SK-N-DZ (cell line): ENCODE data around the gene AGBL4.
A peak's percentile ranks its signal among the peaks of the same experiment; 100 is the strongest.

Experiments used
- DNase-seq: peaks from one replicate; pipeline ENCODE4 v3.0.0-alpha.2; 2015; ENCODE audit warnings: low spot score

The AGBL4 gene

DNA sequence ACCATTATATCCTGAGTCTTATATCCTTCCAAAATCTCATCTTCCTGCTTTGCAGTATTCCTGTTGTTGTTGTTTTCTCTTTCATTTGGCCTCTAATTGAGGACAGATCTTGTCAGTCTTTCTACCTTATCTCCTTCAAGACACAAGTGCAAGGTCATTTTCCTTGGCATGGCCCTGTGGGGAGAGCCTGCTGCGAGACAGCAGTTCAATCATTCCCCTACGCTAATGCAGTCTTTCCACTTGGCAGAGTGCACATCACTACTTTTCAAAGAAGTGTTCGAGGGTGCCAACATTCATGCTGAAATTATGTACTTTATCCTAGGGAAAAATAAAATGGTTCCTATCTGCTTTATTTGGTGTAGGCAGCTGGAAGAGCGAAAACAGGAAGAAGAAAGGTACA, 1421.4 kb downstream of the AGBL4 start:
- DNase-seq = no peak

DNA sequence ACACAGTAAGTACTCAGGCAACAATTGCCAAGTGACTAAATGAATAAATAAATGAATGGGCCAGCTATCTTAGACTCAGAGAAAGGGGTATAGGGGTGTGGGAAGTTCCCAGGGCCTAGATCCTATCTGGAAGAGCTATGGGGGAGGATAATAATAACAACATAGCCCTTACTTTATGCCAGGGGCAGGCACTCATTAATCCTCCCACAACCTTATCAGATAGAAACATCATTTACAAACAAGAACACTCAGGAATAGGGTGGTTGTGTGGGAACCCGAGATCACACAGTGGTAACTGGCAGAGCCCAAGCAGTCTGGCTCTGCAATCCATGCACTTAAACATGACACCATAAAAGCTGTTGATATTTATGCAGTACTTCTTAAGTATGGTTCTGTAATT, 1423.6 kb downstream of the AGBL4 start:
- DNase-seq = no peak

DNA sequence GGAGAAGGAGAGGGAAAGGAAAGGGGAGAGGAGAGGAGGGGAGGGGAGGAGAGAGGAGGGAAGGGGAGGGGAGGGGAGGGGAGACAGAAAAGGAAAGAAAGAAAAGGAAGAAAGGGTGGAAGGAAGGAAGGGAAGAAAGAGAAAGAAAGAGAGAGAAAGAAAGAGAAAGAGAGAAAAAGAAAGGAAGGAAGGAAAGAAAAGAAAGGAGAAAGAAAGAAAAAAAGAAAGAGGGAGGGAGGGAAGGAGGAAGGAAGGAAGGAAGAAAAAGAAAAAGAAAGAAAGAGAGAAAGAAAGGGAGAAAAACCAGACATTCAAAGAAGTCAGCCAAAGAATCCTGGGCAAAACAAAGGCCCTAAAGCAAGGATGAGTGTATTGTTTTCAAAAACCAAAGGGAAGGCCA, 1426.1 kb downstream of the AGBL4 start:
- DNase-seq = no peak

DNA sequence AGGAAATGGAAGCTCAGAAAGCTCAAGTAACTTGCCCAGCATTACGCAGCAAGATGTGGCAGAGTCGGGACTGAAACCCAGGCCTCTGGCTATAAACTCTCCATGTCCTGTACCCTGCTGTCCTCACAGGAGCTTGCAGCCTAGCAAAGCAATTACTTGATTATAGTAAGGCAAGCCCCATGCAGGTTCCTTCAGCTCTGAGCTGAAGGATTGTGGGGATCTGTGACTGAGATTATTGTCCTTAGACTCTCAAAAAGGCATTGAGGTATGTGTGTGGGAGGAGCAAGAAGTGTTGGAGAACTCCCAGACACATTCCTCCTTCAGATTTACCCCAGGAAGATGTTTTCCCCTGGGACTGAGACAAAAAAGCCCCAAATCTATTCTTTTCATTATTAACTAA, 1427.7 kb downstream of the AGBL4 start:
- no peak for DNase-seq

DNA sequence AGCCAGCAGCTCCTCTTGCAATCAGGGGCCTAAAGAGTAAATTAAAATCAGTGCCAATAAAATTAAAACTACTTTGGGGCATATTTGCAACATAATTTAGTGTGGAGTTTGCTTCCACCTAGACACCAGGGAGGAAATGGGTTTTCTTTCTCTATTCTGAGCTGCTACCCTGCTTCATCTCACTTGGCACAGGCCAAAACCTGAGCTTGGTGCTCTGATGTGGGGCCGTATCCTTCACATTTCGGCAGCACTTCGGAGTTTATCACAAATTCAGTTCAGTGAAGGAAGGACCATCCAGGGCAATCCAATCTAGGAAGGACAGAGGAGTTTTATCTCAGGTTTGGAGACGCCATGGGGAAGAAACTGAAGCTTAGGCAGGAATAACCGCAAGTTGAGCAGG, 1428.1 kb downstream of the AGBL4 start:
- DNase-seq = no peak

DNA sequence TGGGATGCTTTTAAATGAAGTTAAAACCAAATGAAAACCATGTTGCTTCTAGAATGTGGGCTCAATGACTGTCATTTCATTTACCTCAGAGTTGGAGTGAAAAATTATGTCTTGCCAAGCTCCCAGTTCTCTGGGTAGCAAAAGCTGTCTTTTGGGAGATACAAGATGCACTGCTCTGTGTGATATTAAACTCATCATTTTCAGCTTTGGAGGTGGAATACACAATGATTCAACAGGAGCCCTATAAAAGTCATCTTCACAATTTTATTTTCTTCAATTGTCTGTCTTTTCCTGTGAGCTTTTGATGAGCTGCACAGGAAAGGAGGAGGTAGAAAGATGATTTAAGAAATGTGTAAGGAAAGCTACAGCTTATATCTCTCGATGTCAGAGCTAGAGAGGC, 1431.4 kb downstream of the AGBL4 start:
- no peak for DNase-seq

DNA sequence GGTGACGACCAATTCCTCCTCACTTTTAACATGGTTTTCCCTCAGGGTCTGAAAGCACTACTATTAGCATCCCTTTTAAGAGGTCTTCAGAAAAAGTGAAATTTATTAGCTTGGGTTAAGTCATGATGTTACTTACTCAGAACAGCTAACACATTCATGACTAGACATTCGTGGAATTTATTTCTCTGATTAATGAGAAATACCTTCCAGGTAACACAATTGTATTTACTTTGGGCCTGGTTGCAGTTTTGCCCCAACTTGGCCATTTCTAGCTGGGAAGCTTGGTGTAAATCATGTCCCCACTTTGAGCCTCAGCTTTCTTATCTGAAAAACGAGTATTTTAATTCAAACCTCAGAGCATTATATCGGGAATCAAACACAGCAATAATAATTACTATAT, 1432.6 kb downstream of the AGBL4 start:
- no peak for DNase-seq

DNA sequence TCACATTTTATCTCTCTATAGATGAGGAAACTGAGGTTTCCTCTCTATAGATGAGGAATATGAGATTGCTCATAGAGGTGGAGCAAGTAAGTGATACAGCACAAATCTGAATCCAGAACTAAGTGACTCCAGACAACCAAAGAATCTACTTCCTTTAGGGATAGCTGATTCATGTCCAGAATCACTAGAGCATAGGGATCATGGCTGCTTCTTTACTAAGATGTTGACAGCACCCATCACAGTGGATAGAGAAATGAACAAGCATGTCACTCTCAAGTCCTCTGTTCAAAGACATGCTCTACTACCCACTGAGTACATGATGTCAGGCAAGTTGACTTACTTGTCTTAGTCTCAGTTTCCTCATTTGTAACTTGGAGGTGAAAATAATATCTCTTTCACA, 1435.7 kb downstream of the AGBL4 start:
- DNase-seq = no peak

DNA sequence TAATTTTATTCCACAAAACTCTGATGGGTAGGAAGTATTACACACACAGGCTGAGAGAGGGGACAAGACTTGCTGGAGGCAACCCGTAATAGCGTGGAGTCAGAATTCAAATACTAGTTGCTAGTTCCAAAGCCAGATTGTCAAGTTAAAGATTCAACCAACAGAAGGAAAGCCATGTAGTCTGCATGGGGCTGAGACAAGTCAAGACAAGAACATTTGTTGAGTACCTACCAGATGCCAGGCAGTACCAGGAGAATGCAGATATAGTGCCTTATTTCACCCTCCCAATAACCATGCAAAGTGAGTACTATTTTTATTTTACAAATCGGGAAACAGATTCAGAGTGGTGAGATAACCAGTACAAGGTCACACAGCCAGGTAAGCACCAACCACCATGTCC, 1441.3 kb downstream of the AGBL4 start:
- no peak for DNase-seq

DNA sequence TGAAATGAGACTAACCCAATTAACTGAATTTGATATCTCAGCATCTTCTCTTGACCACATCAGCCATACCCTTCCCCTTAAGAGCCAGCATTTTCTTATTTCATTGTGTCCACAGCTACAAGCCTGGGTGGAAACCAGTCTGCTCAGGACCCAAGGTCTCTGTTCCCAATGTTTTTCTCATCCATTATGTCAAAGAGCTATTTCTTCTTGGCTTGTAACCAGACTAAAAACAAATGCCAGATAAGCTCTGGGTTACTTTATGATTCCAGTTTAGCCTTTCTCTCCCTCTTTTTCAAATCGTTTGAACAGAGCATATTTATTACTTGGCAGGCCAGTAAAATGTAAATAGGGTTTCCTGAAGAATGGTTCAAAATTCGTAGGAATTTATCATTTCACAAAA, 1442.5 kb downstream of the AGBL4 start:
- peak; percentile 26 for DNase-seq

DNA sequence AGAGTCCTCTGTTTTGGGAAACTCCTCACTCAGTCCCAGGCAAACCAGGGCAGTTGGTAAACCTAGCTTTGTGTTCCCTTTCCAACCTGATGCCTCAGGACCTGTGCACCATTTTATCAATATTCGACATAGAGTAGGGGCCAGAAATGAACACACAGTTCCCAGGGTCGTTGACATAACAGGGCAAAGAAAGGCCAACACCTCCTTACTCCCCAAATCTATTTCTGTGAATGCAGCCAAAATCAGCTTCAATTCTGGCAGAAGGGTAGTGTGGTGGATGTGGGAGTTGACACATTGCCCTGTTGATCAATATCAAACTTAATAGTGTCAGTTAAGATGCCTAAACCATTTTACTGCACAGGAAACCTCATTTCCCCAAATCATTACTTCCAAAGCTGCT, 1447.2 kb downstream of the AGBL4 start:
- no peak for DNase-seq

DNA sequence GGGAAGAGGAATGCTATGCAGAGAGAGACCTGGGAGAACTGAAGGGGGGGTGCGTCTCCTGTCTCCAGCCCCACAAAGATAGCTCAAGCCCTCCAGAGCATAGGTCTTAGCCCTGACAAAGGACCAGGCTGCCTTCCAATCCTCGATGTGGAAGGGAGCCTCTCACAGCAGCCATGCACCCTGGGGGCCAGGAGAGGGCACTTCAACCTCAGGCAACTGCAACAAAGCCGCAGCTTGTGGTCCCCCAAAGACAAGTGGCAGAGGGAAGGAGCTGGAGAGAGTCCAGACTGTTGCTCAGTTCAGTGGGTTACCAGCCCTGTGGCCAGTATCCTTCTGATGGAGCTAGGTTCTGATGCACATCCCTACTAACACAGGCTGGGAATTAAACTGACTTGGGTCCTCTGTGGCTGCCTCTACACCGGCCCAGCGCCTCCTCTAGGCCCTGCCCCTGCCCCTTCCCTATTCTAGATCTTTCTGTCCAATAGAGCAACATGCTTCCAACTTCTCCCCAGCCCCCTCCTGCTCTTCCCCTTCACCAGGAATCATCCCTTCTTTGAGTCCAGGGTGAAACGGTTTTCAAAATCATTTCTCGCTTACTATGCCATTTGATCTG, 1451.0 kb downstream of the AGBL4 start:
- DNase-seq = peak; percentile 86

DNA sequence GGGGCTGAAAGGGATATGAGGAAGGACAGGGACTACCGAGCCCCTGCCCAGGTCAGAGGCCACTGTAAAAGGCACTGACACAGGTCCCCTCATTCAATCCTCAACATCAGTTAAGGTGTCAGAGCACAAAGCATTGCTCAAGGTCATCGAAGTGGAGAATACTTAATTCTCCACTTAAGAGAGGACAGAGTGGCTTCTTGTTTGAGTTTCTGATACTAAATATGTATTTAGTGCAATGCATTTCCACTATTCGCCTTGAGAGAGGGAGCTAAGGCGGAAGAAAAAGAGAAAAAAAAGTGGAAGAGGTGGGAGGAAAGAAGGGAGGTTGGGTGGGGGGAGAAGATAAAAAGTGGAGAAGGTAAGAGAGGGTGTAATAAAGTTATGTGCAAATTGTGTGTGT, 1451.6 kb downstream of the AGBL4 start:
- no peak for DNase-seq

DNA sequence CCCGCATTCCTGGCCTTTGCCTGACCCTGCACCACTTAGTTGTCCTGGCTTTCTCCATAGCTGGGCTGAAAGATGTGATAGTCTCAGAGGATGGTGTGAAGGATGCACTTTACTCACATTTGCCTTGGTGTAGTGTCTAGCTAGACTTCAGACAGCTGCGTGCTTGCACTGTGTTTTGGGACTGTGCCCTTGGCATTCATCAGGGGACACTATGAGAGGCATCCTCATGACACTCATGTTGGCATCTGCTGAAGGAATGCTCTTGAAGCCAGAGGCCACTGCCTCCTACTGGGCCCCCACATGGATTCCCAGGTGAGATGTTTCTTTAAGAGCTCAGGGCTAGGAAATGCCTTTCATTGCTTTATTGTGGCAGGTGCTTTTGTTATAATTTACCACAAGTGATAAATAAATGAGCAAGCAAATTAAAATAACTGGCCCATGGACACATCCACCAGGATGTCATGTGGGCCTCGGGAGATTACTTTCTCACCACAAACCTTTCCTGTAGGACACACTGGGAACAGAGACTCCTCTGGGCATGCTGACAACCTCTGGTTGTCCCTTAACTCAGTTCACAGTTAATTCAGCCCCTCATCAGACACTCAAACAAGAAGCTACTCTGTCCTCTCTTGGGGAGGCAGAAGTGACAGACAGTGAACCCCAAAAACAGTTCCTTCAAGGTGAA, 1452.3 kb downstream of the AGBL4 start:
- DNase-seq = no peak

DNA sequence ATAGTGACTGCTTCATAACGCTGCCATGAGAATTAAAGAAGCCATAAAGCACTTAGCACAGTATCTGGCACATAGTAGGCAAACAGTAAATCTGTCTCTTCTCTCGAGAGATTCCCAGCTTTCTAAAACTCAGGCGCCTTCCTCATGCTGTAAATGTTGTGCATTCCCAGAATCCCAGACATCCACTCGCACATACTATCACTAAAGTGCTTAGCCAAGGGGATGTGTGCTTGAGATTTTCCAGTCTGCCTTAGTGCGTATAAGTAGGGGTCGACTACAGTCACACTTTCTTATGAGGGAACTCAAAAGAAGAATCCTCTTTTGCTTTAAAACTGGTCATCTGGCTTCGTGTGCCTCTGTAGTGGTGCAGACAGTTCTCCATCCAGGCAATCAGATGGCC, 1453.2 kb downstream of the AGBL4 start:
- DNase-seq = no peak

DNA sequence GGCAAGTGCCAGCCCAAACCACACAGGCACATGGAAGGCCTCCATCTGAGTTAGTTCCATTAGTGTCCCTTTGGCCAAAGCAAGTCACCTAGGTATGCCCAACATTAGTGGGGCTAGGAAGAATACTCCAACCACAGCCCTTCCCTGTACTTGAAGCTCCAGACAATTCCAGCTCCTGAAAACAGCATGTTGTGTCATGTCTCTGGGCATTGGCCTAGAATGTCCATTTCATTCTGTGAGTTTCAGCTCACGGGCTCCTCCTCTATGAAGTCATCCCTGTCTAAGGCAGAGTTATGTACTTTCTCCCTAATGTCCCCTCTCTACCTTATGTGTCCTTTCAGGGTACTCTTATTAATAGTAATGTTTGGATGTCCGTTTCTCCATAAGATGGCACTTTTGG, 1455.3 kb downstream of the AGBL4 start:
- no peak for DNase-seq

DNA sequence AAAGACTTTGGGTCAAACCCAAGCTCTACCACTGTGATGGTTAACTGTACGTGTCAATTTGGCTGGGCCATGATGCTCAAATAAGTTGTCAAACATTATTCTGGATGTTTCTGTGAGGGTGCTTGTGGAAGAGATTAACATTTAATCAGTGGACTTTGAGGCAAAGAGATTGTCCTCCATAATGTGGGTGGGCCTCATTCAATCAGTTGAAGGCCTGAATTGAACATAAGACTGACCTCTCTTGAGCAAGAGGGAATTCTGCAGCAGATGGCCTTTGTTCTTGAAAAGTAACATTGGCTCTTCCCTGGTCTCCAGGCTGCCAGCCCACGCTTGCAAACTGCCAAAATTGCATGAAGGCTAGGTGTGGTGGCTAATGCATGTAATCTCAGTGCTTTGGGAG, 1457.3 kb downstream of the AGBL4 start:
- DNase-seq = no peak

DNA sequence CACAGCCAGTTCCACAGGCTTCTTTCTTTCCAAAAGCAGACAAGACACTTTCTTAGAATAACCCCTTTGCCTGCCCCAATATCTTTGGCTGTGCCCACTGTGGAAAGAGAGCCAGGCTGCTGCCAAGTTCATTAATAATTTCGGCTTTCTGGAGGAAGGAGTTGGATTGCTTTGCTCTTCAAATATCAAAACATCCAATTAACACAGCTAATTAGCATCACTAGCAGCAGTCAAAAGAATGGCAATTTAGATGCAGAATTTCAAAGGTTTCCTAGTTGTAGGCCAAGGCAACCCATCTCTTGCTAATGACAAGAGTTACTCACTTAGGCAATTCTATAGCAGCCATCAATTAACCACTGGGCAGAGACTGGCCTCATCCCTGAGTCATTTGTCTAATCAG, 1460.7 kb downstream of the AGBL4 start:
- DNase-seq = no peak

DNA sequence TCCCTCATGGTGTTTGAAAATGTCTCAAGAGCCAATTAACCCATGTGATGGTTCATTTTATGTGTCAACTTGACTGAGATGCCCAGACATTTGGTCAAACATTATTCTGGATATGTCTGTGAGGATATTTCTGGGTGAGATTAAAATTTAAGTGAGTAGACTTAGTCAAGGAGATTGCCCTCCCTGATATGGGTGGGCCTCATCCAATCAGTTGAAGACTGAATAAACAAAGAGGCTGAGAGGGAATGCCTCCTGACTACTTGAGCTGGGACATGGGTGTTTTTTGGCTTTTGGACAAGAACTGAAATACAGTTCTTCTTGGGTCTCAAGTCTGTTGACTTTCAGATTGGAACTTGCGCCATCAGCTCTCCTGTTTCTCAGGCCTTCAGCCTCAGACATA, 1462.3 kb downstream of the AGBL4 start:
- no peak for DNase-seq

DNA sequence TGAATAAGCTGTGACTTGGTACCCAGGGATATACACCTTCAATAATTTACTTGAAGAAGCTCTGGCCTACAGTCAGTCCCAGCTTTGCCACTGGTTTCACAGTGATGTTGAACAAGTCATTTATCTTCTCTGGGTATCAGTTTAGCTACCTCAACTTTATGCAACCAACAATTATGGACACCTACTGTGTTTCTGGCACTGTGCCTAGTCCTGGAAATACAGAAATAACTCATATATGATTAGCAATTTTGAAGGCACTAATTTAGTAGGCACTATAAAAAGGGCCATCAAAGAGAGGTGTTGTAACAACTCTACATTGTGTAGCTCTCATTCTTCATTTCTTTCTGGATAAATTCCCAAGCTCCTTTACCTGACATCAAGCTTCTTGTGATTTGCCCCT, 1463.2 kb downstream of the AGBL4 start:
- DNase-seq = no peak

DNA sequence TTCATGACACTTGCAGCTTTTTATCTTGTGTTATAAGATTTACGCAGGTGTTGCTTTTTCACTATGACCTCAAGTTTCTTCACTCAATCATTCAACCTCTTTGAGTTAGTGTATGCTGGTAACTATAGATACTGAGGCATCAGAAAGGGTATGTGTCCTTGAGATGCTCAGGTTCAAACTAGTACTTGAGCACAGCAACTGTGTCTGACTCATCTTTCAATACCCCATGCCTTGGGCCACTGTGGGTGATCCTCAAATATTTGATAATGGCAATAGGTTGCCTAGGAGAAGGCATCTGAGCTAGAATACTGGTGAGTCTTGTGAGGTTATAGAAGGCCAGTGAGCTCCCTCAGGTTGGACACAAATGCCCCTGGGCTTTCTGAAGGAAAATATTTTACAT, 1463.6 kb downstream of the AGBL4 start:
- DNase-seq = no peak

DNA sequence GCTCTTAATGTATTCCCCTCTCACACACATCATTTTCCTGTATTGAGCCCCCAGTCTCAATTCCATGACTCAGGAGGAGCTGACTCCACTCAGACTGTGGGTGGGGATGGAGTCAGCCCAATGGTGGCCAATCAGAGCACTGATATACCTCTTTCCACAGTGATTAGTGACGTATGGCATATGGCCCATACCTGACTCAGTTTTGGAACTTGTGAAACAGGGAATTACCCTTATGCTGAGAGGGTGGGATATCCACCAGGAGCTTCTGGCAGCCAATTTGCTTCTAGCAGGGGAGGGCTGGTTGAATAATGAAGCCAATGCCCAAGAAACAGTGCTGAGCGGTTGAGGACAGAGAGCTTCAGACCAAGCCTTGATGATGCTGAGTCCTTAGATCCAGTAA, 1465.4 kb downstream of the AGBL4 start:
- DNase-seq = no peak

DNA sequence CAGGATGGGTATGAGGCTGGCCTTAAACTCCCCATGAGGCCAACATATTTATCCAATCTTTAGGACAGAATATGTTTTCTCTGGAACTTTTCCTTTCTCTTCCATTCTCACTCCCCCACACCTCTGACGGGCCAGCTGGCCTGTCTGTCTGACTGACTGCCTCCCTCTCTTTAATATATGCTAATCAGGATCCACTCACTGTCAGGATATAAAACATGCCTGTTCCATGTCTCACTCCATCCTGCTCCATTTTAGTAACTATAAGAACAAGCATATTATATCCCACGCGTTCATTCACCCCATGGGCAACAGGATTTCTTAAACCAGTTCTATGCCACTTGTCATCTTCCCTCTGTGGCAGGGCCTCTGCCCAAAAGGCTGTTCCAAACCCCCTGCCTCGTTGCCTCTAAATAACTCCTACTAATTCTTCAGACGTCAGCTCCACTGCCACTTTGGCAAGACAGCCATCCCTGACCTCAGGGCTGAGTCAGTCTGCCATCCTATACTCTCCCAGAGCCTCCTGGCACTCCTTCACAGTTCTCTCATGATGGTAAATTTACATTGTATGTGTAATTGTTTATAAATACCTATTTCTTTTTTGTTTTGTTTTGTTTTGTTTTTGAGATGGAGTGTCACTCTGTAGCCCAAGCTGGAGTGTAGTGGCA, 1467.4 kb downstream of the AGBL4 start:
- DNase-seq = no peak
